MM.1S (cell line): Measurements from ENCODE around the gene CALU.

ENCODE experiments used
- CTCF ChIP-seq: fragments of 300-600 bp; sonication (generic); IDR thresholded peaks from 2 replicates; pipeline ENCODE4 v1.5.1; 2016; ENCODE audit warnings: antibody characterized with exemption, low read length, mixed read lengths
- EZH2 ChIP-seq: fragments of 300-600 bp; sonication (generic); optimal IDR thresholded peaks from 2 replicates; pipeline ENCODE3; 2017; ENCODE audit warnings: low read depth, mild to moderate bottlenecking, antibody characterized with exemption, low read length, mixed read lengths

DNA sequence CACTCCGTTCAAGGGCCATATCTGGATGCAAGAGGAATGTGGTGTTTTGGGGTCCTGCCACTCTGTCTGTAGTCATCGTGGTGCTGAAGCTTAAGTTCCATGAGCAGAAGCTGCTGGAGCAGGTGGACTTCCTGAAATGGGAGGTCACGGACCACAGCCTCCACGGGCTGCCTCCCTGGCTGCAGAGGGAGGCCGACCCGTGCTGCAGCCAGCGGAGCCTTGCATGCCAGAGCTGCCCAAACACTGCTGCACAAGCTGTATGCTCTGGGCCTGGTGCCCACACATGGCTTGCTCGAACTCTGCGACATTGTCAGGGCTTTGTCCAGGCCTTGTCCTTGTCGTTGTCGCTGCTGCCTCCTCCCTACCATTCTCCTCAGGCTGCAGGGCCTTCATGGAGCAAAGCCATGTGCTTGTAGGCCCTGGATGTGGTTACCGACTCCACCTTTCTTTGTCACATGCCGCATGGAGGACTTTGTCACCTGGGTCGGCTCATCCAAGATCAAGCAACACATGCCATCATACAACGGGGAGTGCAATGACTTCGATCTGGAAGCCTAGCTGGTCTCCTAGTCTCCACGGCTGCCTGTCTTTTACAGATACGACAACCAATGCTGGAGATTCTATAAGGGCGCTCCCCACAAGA lies 45.7 kb upstream of the CALU start:
- TF ChIP-seq CTCF (no peak), EZH2 (no peak)
